Mucosa of rectum (tissue), 2 donors: ENCODE data around the gene PRDX2.
A peak's percentile ranks its signal among the peaks of the same experiment; 100 is the strongest.
"Not testable (repeated sequence)": the region's sequence is repeated elsewhere in the genome, so short reads cannot be mapped to it uniquely, and the experiment has no call there.

ENCODE experiments used
- H3K27ac ChIP-seq, 2 donors: one replicate each; pipeline ENCODE4 v1.7.0; 2013; ENCODE audit warnings: inconsistent platforms in 2 of 2, low read depth in 2 of 2, low read length in 2 of 2
- H3K27me3 ChIP-seq, 2 donors: one replicate each; pipeline ENCODE4 v1.7.0; 2013; ENCODE audit warnings: low read length in 2 of 2; ENCODE audit not compliant: control insufficient read depth in 2 of 2, insufficient read depth in 2 of 2
- H3K36me3 ChIP-seq, 2 donors: one replicate each; pipeline ENCODE4 v1.7.0; 2013; ENCODE audit warnings: low read length in 2 of 2; ENCODE audit not compliant: control insufficient read depth in 2 of 2, insufficient read depth in 2 of 2
- H3K4me1 ChIP-seq, 2 donors: one replicate each; pipeline ENCODE4 v1.7.0; 2013; ENCODE audit warnings: low read length in 2 of 2, mild to moderate bottlenecking in 1 of 2; ENCODE audit not compliant: control insufficient read depth in 2 of 2, insufficient read depth in 2 of 2
- H3K4me3 ChIP-seq, 2 donors: one replicate each; pipeline ENCODE4 v1.7.0; 2013; ENCODE audit warnings: low read length in 2 of 2
- H3K9ac ChIP-seq, 2 donors: one replicate each; pipeline ENCODE4 v1.7.0; 2013; ENCODE audit warnings: low read length in 2 of 2, low read depth in 1 of 2, mild to moderate bottlenecking in 1 of 2
- H3K9me3 ChIP-seq, 2 donors: one replicate each; pipeline ENCODE4 v1.7.0; 2013; ENCODE audit warnings: low read length in 2 of 2; ENCODE audit not compliant: control insufficient read depth in 2 of 2
- donor health status: healthy.
- donor health status: Normal muscosa, but diverticular disease.

Gene PRDX2

GRCh38 chr19:12825254-12826131, 23.9 kb upstream of the PRDX2 start:
- Histone ChIP-seq H3K27me3 (peaks cover 14 to 17% of the 10 kb centered on the region in 2 donors), H3K27ac (no peak overlapping the region), H3K9me3 (no peaks in the 10 kb centered on the region), H3K36me3 (no peaks in the 10 kb centered on the region), H3K9ac (no peak overlapping the region), H3K4me3 (no peak overlapping the region), H3K4me1 (peaks cover 0 to 2% of the 10 kb centered on the region in 2 donors)

DNA sequence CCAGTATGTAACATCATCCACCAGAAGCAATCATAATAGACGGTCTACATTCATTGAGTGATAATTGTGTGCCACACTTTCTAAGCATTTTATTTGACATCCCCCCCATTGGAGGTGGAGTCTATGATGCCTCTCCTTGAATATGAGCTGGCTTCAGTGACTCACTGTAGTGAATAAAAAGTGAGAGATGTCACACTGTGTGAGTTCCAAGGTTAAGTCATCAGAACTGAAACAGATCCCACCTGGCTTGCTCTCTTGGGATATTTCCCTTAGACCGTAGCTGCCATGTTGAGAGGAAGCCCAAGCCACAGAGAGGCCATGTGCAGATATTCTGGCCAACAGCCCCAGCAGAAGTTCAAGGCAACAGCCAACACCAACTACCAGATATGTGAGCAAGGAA, 20.2 kb upstream of the PRDX2 start:
- H3K9me3 ChIP-seq = no peaks in the 10 kb centered on the region
- H3K4me3 ChIP-seq = no peak overlapping the region
- peaks cover 0 to 2% of the 10 kb centered on the region in 2 donors for H3K4me1 ChIP-seq

DNA sequence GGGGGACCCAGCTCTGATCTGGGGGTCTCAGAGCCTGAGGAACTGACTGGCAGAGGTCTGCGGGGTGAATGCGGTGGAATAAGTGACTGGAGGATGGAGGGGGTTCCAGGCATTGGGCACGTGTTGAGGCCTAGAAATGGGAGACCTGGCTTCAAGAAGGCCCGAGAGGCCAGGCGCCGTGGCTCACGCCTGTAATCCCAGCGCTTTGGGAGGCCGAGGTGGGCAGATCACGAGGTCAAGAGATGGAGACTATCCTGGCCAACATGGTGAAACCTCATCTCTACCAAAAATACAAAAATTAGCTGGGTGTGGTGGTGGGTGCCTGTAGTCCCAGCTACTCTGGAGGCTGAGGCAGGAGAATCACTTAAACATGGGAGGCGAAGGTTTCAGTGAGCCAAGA, 16.2 kb upstream of the PRDX2 start:
- not testable (repeated sequence) for H3K4me1 ChIP-seq, H3K27ac ChIP-seq, H3K36me3 ChIP-seq, H3K4me3 ChIP-seq, H3K9ac ChIP-seq, H3K27me3 ChIP-seq, H3K9me3 ChIP-seq

More for the DNA sequence above, 20.2 kb upstream of the PRDX2 start:
- H3K27ac ChIP-seq = no peak overlapping the region
- H3K36me3 ChIP-seq = no peaks in the 10 kb centered on the region
- H3K9ac ChIP-seq = no peak overlapping the region
- H3K27me3 ChIP-seq = peaks cover 5 to 8% of the 10 kb centered on the region in 2 donors

- H3K9me3 ChIP-seq, H3K27me3 ChIP-seq, H3K4me1 ChIP-seq, H3K27ac ChIP-seq, H3K4me3 ChIP-seq, H3K9ac ChIP-seq, H3K36me3 ChIP-seq: not testable (repeated sequence)
These were observed 15.6 kb upstream of the PRDX2 start for GRCh38 chr19:12817188-12817587.

GRCh38 chr19:12815088-12815487, 13.5 kb upstream of the PRDX2 start:
- no peaks in the 10 kb centered on the region for H3K4me1 ChIP-seq
- no peak overlapping the region for H3K4me3 ChIP-seq
- H3K36me3 ChIP-seq = no peaks in the 10 kb centered on the region

DNA sequence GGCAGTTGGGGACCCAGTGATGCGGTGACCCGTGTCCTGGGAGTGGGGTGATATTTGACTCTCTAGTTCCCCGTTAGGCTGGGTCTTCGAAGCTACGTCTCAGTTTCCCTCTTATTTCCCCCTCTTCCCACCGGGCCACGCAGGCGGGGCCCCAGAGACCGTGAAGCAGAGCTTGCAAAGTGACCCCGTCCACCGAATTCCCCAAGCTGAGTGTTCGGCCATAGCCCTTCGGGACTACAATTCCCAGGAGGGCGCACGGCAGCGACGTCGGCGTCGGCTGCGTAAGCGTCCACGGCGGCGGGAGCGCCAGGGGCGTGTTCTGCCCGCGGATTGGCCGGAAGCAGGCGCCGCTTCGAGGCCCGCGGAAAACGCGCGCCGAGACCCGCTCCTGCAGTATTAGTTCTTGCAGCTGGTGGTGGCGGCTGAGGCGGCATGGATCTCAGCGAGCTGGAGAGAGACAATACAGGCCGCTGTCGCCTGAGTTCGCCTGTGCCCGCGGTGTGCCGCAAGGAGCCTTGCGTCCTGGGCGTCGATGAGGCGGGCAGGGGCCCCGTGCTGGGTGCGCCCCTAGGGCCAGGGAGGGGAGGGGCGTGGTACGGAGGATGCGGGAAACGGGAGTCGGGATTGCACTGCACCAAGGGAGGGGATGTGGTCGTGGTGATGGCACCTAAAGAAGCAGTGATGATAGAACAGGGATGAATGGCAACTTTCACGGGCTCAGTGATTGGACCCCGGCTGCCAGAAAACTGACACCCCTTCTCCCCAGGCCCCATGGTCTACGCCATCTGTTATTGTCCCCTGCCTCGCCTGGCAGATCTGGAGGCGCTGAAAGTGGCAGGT, 4.9 kb upstream of the PRDX2 start, which contains the start of gene RNASEH2A:
RNASEH2A (plus strand) TSS at position 343 of the 840 bp plus-strand sequence; CDS start at position 433, 90 bp downstream.
- peak within 1 kb of the TSS; percentile 75 for H3K4me3 ChIP-seq
- no peaks in the 10 kb centered on the region for H3K27me3 ChIP-seq
- H3K9ac ChIP-seq = peak within 1 kb of the TSS; percentile 55 to 69
- H3K4me1 ChIP-seq = peaks cover 19% of the 10 kb centered on the region in 2 donors
- no peaks in the 10 kb centered on the region for H3K36me3 ChIP-seq
- no peaks in the 10 kb centered on the region for H3K9me3 ChIP-seq
- H3K27ac ChIP-seq = peak within 1 kb of the TSS; percentile 38 to 58

More at GRCh38 chr19:12815088-12815487, 13.5 kb upstream of the PRDX2 start:
- Histone ChIP-seq H3K27me3 (no peaks in the 10 kb centered on the region), H3K9ac (no peak overlapping the region), H3K9me3 (no peaks in the 10 kb centered on the region), H3K27ac (no peak overlapping the region)

- Histone ChIP-seq H3K27me3 (no peaks in the 10 kb centered on the region), H3K36me3 (peaks cover 0 to 12% of the 10 kb centered on the region in 2 donors), H3K4me3 (no peak overlapping the region), H3K27ac (no peak overlapping the region), H3K4me1 (peaks cover 22 to 27% of the 10 kb centered on the region in 2 donors), H3K9me3 (no peaks in the 10 kb centered on the region), H3K9ac (no peak overlapping the region)
These were observed 2.5 kb upstream of the PRDX2 start for GRCh38 chr19:12804051-12804450.

DNA sequence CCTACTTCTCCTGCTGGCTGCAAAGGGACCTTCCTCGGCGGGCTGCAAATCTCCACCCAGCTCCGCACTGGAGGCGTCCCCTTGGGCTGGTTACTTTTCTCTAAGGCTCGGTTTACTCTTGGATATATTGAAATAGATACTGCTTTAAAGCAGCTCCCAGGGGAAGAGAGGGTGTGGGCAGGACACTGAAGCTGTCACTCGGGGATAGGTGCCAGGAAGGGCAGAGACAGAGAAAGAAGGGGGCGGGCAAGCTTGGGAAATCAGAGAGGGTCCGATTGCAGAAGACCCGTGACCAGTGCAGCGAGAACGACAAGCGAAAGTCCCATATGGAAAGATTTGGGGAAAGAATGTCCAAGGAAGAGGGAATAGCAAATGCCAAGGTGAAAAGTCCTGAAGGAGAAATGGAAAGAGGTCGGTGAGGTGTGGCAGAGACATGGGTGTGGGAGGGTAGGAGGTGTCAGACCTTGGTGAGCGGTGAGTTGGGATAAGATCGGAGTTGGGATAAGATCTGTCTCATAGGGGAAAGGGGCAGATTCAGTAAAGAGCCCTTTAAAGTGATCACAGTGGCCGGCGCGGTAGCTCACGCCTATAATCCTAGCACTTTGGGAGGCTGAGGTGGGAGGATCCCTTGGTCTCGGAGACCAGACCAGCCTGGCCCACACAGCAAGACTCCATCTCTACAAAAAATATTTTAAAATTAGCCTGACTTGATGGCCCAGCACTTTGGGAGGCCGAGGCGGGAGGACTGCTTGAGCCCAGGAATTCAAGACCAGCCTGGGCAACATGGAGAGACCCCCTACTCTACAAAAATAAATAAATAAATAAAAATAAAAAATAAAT, 887 bp upstream of the PRDX2 start:
- H3K27me3 ChIP-seq = no peaks in the 10 kb centered on the region
- peak overlapping the region; percentile 60 to 83 for H3K9ac ChIP-seq
- peaks cover 0 to 12% of the 10 kb centered on the region in 2 donors for H3K36me3 ChIP-seq
- H3K27ac ChIP-seq = peak overlapping the region; percentile 51 to 52
- no peaks in the 10 kb centered on the region for H3K9me3 ChIP-seq
- H3K4me1 ChIP-seq = peaks cover 22 to 27% of the 10 kb centered on the region in 2 donors
- H3K4me3 ChIP-seq = peak overlapping the region; percentile 83 to 95

GRCh38 chr19:12800923-12801465, 606 bp downstream of the PRDX2 start:
- H3K9ac ChIP-seq = peak overlapping the region; percentile 83 to 99
- peak overlapping the region; percentile 30 to 77 for H3K27ac ChIP-seq
- no peaks in the 10 kb centered on the region for H3K27me3 ChIP-seq
- peak overlapping the region; percentile 83 to 95 for H3K4me3 ChIP-seq
- no peaks in the 10 kb centered on the region for H3K9me3 ChIP-seq
- peaks cover 4 to 12% of the 10 kb centered on the region in 2 donors for H3K36me3 ChIP-seq
- peaks cover 18 to 24% of the 10 kb centered on the region in 2 donors for H3K4me1 ChIP-seq
